Measurements from ENCODE around the gene ACVR1B. TPM values are rescaled to one million over a fixed set of nuclear protein-coding genes. Genes with fewer than 3 reads are reported as not detected.

The ACVR1B gene
- total RNA-seq, 2 experiments from 2014 or later, result 5.5 to 5.7 TPM

- peak overlapping the region; percentile 83 for H3K27ac Mint-ChIP-seq
- H3K4me3 Mint-ChIP-seq, result peak overlapping the region; percentile 78
- peak; percentile 34 for DNase-seq
- H3K4me1 Mint-ChIP-seq, result peaks cover 19% of the 10 kb centered on the region
- no peaks in the 10 kb centered on the region for H3K36me3 Mint-ChIP-seq (ENCODE audit: low read depth)
- peaks cover 28% of the 10 kb centered on the region for H3K27me3 Mint-ChIP-seq
- ChIA-PET POLR2A (no interaction called here), CTCF (interaction anchor here (0.6 to 9.3 kb wide), 7 partner anchors 14 to 596 kb away, joined by 3 to 168 read pairs (median 3); no protein-coding TSS in a partner anchor)
- H3K9me3 Mint-ChIP-seq, result no peaks in the 10 kb centered on the region
These were observed 55.8 kb downstream of the ACVR1B start for GRCh38 chr12:52007158-52007921.

- H3K36me3 Mint-ChIP-seq (ENCODE audit: low read depth), result no peaks in the 10 kb centered on the region
- CTCF ChIA-PET, result interaction anchor here (0.9 to 9.3 kb wide), 3 partner anchors 14 to 59 kb away, joined by 3 to 168 read pairs (median 3); no protein-coding TSS in a partner anchor
- H3K4me1 Mint-ChIP-seq, result peaks cover 19% of the 10 kb centered on the region
- peak overlapping the region; percentile 78 for H3K4me3 Mint-ChIP-seq
- H3K27me3 Mint-ChIP-seq, result peaks cover 28% of the 10 kb centered on the region
- H3K27ac Mint-ChIP-seq, result no peak overlapping the region
- no peaks in the 10 kb centered on the region for H3K9me3 Mint-ChIP-seq
- POLR2A ChIA-PET, result interaction anchor here (0.9 kb wide), 1 partner anchor 15 kb away, joined by 3 read pairs; no protein-coding TSS in a partner anchor
- no peak for DNase-seq
These were observed 56.5 kb downstream of the ACVR1B start for GRCh38 chr12:52007982-52008510.

- Mint-ChIP-seq H3K9me3 (no peaks in the 10 kb centered on the region), H3K4me3 (no peak overlapping the region), H3K27me3 (peaks cover 25% of the 10 kb centered on the region), H3K36me3 (ENCODE audit: low read depth) (no peaks in the 10 kb centered on the region), H3K27ac (no peak overlapping the region), H3K4me1 (peaks cover 19% of the 10 kb centered on the region)
- no peak for DNase-seq
- POLR2A ChIA-PET, result no interaction called here
- CTCF ChIA-PET, result interaction anchor here (1.1 to 9.3 kb wide), 3 partner anchors 13 to 23 kb away, joined by 3 to 168 read pairs (median 4); no protein-coding TSS in a partner anchor
These were observed 57.7 kb downstream of the ACVR1B start for GRCh38 chr12:52009081-52009751.

- no peak overlapping the region for H3K27ac Mint-ChIP-seq
- DNase-seq, result no peak
- no peaks in the 10 kb centered on the region for H3K9me3 Mint-ChIP-seq
- peaks cover 19% of the 10 kb centered on the region for H3K4me1 Mint-ChIP-seq
- POLR2A ChIA-PET, result no interaction called here
- H3K4me3 Mint-ChIP-seq, result no peak overlapping the region
- H3K27me3 Mint-ChIP-seq, result peaks cover 22% of the 10 kb centered on the region
- CTCF ChIA-PET, result interaction anchor here (0.7 to 9.3 kb wide), 5 partner anchors 12 to 112 kb away, joined by 3 to 168 read pairs (median 3); no protein-coding TSS in a partner anchor
- no peaks in the 10 kb centered on the region for H3K36me3 Mint-ChIP-seq (ENCODE audit: low read depth)
These were observed 58.7 kb downstream of the ACVR1B start for GRCh38 chr12:52010152-52010622.

GRCh38 chr12:52010692-52011601, 59.4 kb downstream of the ACVR1B start:
- Mint-ChIP-seq H3K27me3 (peaks cover 15% of the 10 kb centered on the region), H3K4me3 (no peak overlapping the region), H3K9me3 (no peaks in the 10 kb centered on the region), H3K4me1 (peaks cover 17% of the 10 kb centered on the region), H3K27ac (no peak overlapping the region), H3K36me3 (ENCODE audit: low read depth) (no peaks in the 10 kb centered on the region)
- no peak for DNase-seq
- POLR2A ChIA-PET, result no interaction called here
- CTCF ChIA-PET, result interaction anchor here (0.7 to 9.3 kb wide), 6 partner anchors 12 to 111 kb away, joined by 3 to 168 read pairs (median 3); no protein-coding TSS in a partner anchor

- ChIA-PET CTCF (interaction anchor here (0.7 to 6.8 kb wide), 3 partner anchors 9 to 50 kb away, joined by 3 to 50 read pairs (median 4); no protein-coding TSS in a partner anchor), POLR2A (interaction anchor here (0.6 kb wide), 1 partner anchor 21 kb away, joined by 3 read pairs; no protein-coding TSS in a partner anchor)
- Mint-ChIP-seq H3K9me3 (no peaks in the 10 kb centered on the region), H3K27me3 (peaks cover 9% of the 10 kb centered on the region), H3K36me3 (ENCODE audit: low read depth) (no peaks in the 10 kb centered on the region), H3K4me1 (peaks cover 11% of the 10 kb centered on the region), H3K27ac (no peak overlapping the region), H3K4me3 (no peak overlapping the region)
- no peak for DNase-seq
These were observed 60.2 kb downstream of the ACVR1B start for GRCh38 chr12:52011602-52012214.

- no peaks in the 10 kb centered on the region for H3K4me1 Mint-ChIP-seq
- POLR2A ChIA-PET, result no interaction called here
These were observed 62.3 kb downstream of the ACVR1B start for GRCh38 chr12:52013626-52014310.

GRCh38 chr12:52014567-52015530, 63.4 kb downstream of the ACVR1B start:
- Mint-ChIP-seq H3K4me3 (no peak overlapping the region), H3K36me3 (ENCODE audit: low read depth) (no peaks in the 10 kb centered on the region), H3K27me3 (no peaks in the 10 kb centered on the region), H3K9me3 (no peaks in the 10 kb centered on the region), H3K4me1 (no peaks in the 10 kb centered on the region), H3K27ac (no peak overlapping the region)
- ChIA-PET CTCF (interaction anchor here (6.8 kb wide), 1 partner anchor 9 kb away, joined by 50 read pairs; no protein-coding TSS in a partner anchor), POLR2A (no interaction called here)
- DNase-seq, result no peak

More at GRCh38 chr12:52013626-52014310, 62.3 kb downstream of the ACVR1B start:
- no peak for DNase-seq
- Mint-ChIP-seq H3K9me3 (no peaks in the 10 kb centered on the region), H3K4me3 (no peak overlapping the region), H3K36me3 (ENCODE audit: low read depth) (no peaks in the 10 kb centered on the region), H3K27ac (no peak overlapping the region), H3K27me3 (no peaks in the 10 kb centered on the region)
- CTCF ChIA-PET, result interaction anchor here (0.6 to 6.8 kb wide), 2 partner anchors 10 to 669 kb away, joined by 5 to 50 read pairs; no protein-coding TSS in a partner anchor

GRCh38 chr12:52015532-52016041, 64.1 kb downstream of the ACVR1B start:
- ChIA-PET POLR2A (no interaction called here), CTCF (interaction anchor here (0.8 to 6.8 kb wide), 2 partner anchors 9 to 12 kb away, joined by 3 to 50 read pairs; no protein-coding TSS in a partner anchor)
- Mint-ChIP-seq H3K27me3 (no peaks in the 10 kb centered on the region), H3K4me3 (no peak overlapping the region), H3K27ac (no peak overlapping the region), H3K36me3 (ENCODE audit: low read depth) (no peaks in the 10 kb centered on the region), H3K4me1 (peaks cover 7% of the 10 kb centered on the region), H3K9me3 (no peaks in the 10 kb centered on the region)
- DNase-seq, result no peak

GRCh38 chr12:52018433-52019112, 67.1 kb downstream of the ACVR1B start:
- POLR2A ChIA-PET, result no interaction called here
- Mint-ChIP-seq H3K4me3 (no peak overlapping the region), H3K36me3 (ENCODE audit: low read depth) (no peaks in the 10 kb centered on the region), H3K9me3 (no peaks in the 10 kb centered on the region), H3K4me1 (peaks cover 21% of the 10 kb centered on the region), H3K27ac (peak overlapping the region; percentile 31), H3K27me3 (no peaks in the 10 kb centered on the region)
- DNase-seq, result no peak
- CTCF ChIA-PET, result interaction anchor here (3.4 to 8.7 kb wide), 2 partner anchors 12 to 26 kb away, joined by 21 to 168 read pairs; partner anchors contain the start of gene TAMALIN

Measured in activated CD4-positive, alpha-beta T cell treated with anti-CD3 and anti-CD28 coated beads, Interleukin-2, amount 10 ng/mL, durations not matched to agents 7 days and 5 days (primary cell).